HepG2 (cell line): Measurements from ENCODE around the gene LCE1C. TPM values are rescaled to one million over a fixed set of nuclear protein-coding genes. Genes with fewer than 3 reads are reported as not detected.

Experiments
- ATAC-seq: fragments of 200-7000 bp; cut with Tn5 transposase; 3 replicates; pipeline ENCODE4 v1.9.1; 2020; ENCODE audit warnings: mild to moderate bottlenecking, moderate library complexity
- BruUV-seq: library from RNA; stranded (reverse); fragments of 400-500 nt; replicated peaks from 2 replicates; lab custom pipeline; 2021; lab: Mats Ljungman, UMichigan
- CTCF ChIA-PET: fragments of 300-600 bp; formaldehyde crosslinking; extraction: SDS; loops from one replicate; lab custom pipeline; 2021; ENCODE audit warnings: low total read pairs, inconsistent platforms, low intra/inter-chr PET ratio; lab: Yijun Ruan, JAX
- POLR2A ChIA-PET: fragments of 350-600 bp; sonication (Branson Sonifier 250); formaldehyde crosslinking; loops from one replicate; lab custom pipeline; 2020; ENCODE audit warnings: antibody characterized with exemption, inconsistent platforms; lab: Yijun Ruan, JAX
- DNase-seq: peaks from one replicate; pipeline ENCODE4 v3.0.0-alpha.2; 2015; ENCODE audit warnings: low spot score
- FAIRE-seq: peaks from 3 replicates; lab custom pipeline; 2011; peaks lifted over from hg19 to GRCh38; lab: Jason Lieb, UNC
- H2AFZ ChIP-seq: one replicate; pipeline ENCODE4 v1.6.1; 2011; ENCODE audit warnings: low read length, inconsistent platforms
- H3K27ac ChIP-seq: fragments of 300-600 bp; 3 replicates; pipeline ENCODE4 v1.8.0; 2011; ENCODE audit warnings: mixed run types, mild to moderate bottlenecking, mixed read lengths, low read length, inconsistent platforms; ENCODE audit not compliant: insufficient read depth; ENCODE audit errors: extremely low read length
- H3K27me3 ChIP-seq, 2 experiments: fragments of 200-600 bp in 1 of 2; 2 replicates in 1 of 2; 3 replicates in 1 of 2; pipeline versions ENCODE4 v1.6.0 to v1.8.0; 2011; ENCODE audit warnings: low read length in 2 of 2, mild to moderate bottlenecking in 2 of 2, moderate library complexity in 2 of 2, inconsistent platforms in 1 of 2; ENCODE audit not compliant: insufficient read depth in 2 of 2, control insufficient read depth in 1 of 2
- H3K36me3 ChIP-seq, 2 experiments: fragments of 200-600 bp in 1 of 2; replicated peaks in 1 of 2; 2 replicates in 1 of 2; 3 replicates in 1 of 2; pipeline versions ENCODE4 v1.5.1 to v1.8.0; 2011; ENCODE audit warnings: low read length in 2 of 2, inconsistent platforms in 1 of 2; ENCODE audit not compliant: insufficient read depth in 2 of 2, control insufficient read depth in 1 of 2
- H3K4me1 ChIP-seq: 2 replicates; pipeline ENCODE4 v1.5.1; 2012; ENCODE audit warnings: low read length, inconsistent platforms; ENCODE audit not compliant: insufficient read depth
- H3K4me2 ChIP-seq: 2 replicates; pipeline ENCODE4 v1.6.0; 2011; ENCODE audit warnings: low read depth, low read length, inconsistent platforms
- H3K4me3 ChIP-seq, 3 experiments: fragments of 200-600 bp in 1 of 3; sonication (generic), shearing (Covaris generic) in 1 of 3; replicated peaks in 1 of 3; 2 replicates each; pipeline ENCODE4 v1.5.1; 2011 to 2016; ENCODE audit warnings: low read length in 3 of 3, inconsistent platforms in 2 of 3, low read depth in 2 of 3, mild to moderate bottlenecking in 2 of 3, control low read depth in 1 of 3, mixed read lengths in 1 of 3; ENCODE audit not compliant: insufficient read depth in 1 of 3
- H3K79me2 ChIP-seq: one replicate; pipeline ENCODE4 v1.6.1; 2011; ENCODE audit warnings: low read length, inconsistent platforms; ENCODE audit not compliant: insufficient read depth
- H3K9ac ChIP-seq: 2 replicates; pipeline ENCODE4 v1.6.0; 2011; ENCODE audit warnings: mild to moderate bottlenecking, low read depth, low read length, inconsistent platforms; ENCODE audit not compliant: insufficient read depth
- H3K9me3 ChIP-seq: 2 replicates; pipeline ENCODE4 v1.5.1; 2012; ENCODE audit warnings: mild to moderate bottlenecking, low read length
- H4K20me1 ChIP-seq: 2 replicates; pipeline ENCODE4 v1.6.0; 2011; ENCODE audit warnings: inconsistent platforms, mild to moderate bottlenecking, low read length, moderate library complexity; ENCODE audit not compliant: insufficient read depth
- CBX2 ChIP-seq, 2 experiments: fragments of 200-600 bp in 1 of 2; sonication (generic); formaldehyde crosslinking in 1 of 2; IDR thresholded peaks; 2 replicates each; pipeline versions ENCODE4 v1.7.0 to v1.8.1; 2018 to 2022; ENCODE audit warnings: low read depth in 2 of 2, low read length in 1 of 2, mild to moderate bottlenecking in 1 of 2, missing genetic modification reagents in 1 of 2
- CEBPB ChIP-seq: IDR thresholded peaks from 2 replicates; pipeline ENCODE4 v1.6.1; 2011; ENCODE audit warnings: low read depth, low read length, improper control_type of control experiment, borderline replicate concordance
- POLR2G ChIP-seq: fragments of 200-400 bp; formaldehyde crosslinking; IDR thresholded peaks from 2 replicates; pipeline ENCODE4 v1.6.1; 2018; ENCODE audit warnings: mild to moderate bottlenecking, low read depth, low read length, moderate library complexity
- SRY ChIP-seq: sonication (generic); formaldehyde crosslinking; IDR thresholded peaks from 2 replicates; pipeline ENCODE4 v1.8.0; 2022; ENCODE audit warnings: mild to moderate bottlenecking, missing genetic modification reagents
- WGBS: methylation state at CpG from one replicate; pipeline ENCODE4 v1.1.6; 2017; ENCODE audit warnings: low lambda C conversion rate; 5-methylcytosine and 5-hydroxymethylcytosine counted together
- in situ Hi-C: cut with HindIII; loops from 2 replicates; pipeline ENCODE4 v1.10.0; 2017; ENCODE audit warnings: low pct_unique_long_range_greater_than_20kb; ENCODE audit not compliant: extremely low pct_ligation_motif_present
- intact Hi-C: fragments of 100-400 bp; cut with micrococcal nuclease; formaldehyde crosslinking; loops from one replicate; pipeline ENCODE4 v1.10.0; 2022; ENCODE audit not compliant: unreplicated experiment
- polyA plus RNA-seq, 8 experiments: library from polyadenylated mRNA; depleted of rRNA in 3 of 8; stranded (reverse) in 7 of 8; unstranded in 1 of 8; fragments of >200 nt; fragmentation: Illumina TruSeq in 4 of 8; extraction: Trizol in 4 of 8; gene quantifications; 2 replicates each; pipeline versions ENCODE4 v1.2.1 to v1.2.3, GENCODE V29; 2011 to 2016; ENCODE audit warnings: low read depth in 4 of 8, missing spikeins in 1 of 8, mixed read lengths in 1 of 8; ENCODE audit not compliant: insufficient read depth in 1 of 8
- total RNA-seq, 5 experiments: library from RNA; depleted of rRNA; stranded (reverse); fragments of >200 nt; fragmentation: Illumina TruSeq; extraction: Trizol; gene quantifications; 2 replicates each; pipeline ENCODE4 v1.2.3, GENCODE V29; 2016; ENCODE audit warnings: low read depth in 1 of 5
- TF ChIP-seq, protein P1 (sequence below): sonication (generic); formaldehyde crosslinking; IDR thresholded peaks from 2 replicates; pipeline ENCODE4 v1.8.0; 2022; ENCODE audit warnings: missing genetic modification reagents, mild to moderate bottlenecking, moderate library complexity, borderline replicate concordance
- TF ChIP-seq, protein P2 (sequence below): sonication (generic); formaldehyde crosslinking; IDR thresholded peaks from 2 replicates; pipeline ENCODE4 v1.4.0; 2020; ENCODE audit warnings: missing genetic modification reagents

The LCE1C gene
- total and polyA plus RNA-seq, 2 of the 13 experiments (the other 11 are each of a cell fraction or from before 2014, with no cell fraction given): not detected

- TF ChIP-seq CBX2 (IDR thresholded peaks at IDR 0.05; ENCODE audit: low read depth, low read length) (no peak), CBX2 (CRISPR knock-in tag; IDR thresholded peaks at IDR 0.05; ENCODE audit: low read depth) (no peak), SRY (CRISPR knock-in tag) (no peak), POLR2G (no peak)
- TF ChIP-seq, protein P1, sequence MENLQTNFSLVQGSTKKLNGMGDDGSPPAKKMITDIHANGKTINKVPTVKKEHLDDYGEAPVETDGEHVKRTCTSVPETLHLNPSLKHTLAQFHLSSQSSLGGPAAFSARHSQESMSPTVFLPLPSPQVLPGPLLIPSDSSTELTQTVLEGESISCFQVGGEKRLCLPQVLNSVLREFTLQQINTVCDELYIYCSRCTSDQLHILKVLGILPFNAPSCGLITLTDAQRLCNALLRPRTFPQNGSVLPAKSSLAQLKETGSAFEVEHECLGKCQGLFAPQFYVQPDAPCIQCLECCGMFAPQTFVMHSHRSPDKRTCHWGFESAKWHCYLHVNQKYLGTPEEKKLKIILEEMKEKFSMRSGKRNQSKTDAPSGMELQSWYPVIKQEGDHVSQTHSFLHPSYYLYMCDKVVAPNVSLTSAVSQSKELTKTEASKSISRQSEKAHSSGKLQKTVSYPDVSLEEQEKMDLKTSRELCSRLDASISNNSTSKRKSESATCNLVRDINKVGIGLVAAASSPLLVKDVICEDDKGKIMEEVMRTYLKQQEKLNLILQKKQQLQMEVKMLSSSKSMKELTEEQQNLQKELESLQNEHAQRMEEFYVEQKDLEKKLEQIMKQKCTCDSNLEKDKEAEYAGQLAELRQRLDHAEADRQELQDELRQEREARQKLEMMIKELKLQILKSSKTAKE (CRISPR knock-in tag): no peak
Measured at GRCh38 chr1:152770411-152770810, 36.0 kb downstream of the LCE1C start (continued).

GRCh38 chr1:152768847-152769533 is 37.5 kb downstream of the LCE1C start:
- POLR2A ChIA-PET: no interaction called here
- Histone ChIP-seq H3K9me3 (no peaks in the 10 kb centered on the region), H3K4me3 (no peak overlapping the region), H4K20me1 (no peaks in the 10 kb centered on the region)
- 0% methylated on average over 8 of the region's 8 CpGs for WGBS
- ATAC-seq: no peak
- in situ Hi-C loops: no loop called here
- CTCF ChIA-PET: no interaction called here
- TF ChIP-seq, protein P2, sequence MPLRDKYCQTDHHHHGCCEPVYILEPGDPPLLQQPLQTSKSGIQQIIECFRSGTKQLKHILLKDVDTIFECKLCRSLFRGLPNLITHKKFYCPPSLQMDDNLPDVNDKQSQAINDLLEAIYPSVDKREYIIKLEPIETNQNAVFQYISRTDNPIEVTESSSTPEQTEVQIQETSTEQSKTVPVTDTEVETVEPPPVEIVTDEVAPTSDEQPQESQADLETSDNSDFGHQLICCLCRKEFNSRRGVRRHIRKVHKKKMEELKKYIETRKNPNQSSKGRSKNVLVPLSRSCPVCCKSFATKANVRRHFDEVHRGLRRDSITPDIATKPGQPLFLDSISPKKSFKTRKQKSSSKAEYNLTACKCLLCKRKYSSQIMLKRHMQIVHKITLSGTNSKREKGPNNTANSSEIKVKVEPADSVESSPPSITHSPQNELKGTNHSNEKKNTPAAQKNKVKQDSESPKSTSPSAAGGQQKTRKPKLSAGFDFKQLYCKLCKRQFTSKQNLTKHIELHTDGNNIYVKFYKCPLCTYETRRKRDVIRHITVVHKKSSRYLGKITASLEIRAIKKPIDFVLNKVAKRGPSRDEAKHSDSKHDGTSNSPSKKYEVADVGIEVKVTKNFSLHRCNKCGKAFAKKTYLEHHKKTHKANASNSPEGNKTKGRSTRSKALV (CRISPR knock-in tag): no peak
- 0 out of 2 replicates have a peak, but pooled peaks have one; percentile 37 for TF ChIP-seq CEBPB
- TF ChIP-seq, all 625 proteins: peak for 1
- H3K36me3 ChIP-seq: no peaks in the 10 kb centered on the region
- DNase-seq: no peak
- H3K4me1 ChIP-seq: no peaks in the 10 kb centered on the region
- no peaks in the 10 kb centered on the region for H3K27me3 ChIP-seq
- no peak for FAIRE-seq
- no TSS peak for BruUV-seq
- H3K79me2 ChIP-seq: no peaks in the 10 kb centered on the region
- H3K4me2 ChIP-seq: no peak overlapping the region
- H2AFZ ChIP-seq: no peak overlapping the region
- no peak overlapping the region for H3K9ac ChIP-seq
- no peak overlapping the region for H3K27ac ChIP-seq
- intact Hi-C loops: no loop called here
